Forelimb muscle (tissue), 1 donor: Measurements from ENCODE around the gene CSTA. TPM values are rescaled to one million over a fixed set of nuclear protein-coding genes. Genes with fewer than 3 reads are reported as not detected.

ENCODE experiments used
- DNase-seq: peaks from one replicate; pipeline ENCODE4 v3.0.0-alpha.2; 2013; ENCODE audit warnings: low read depth
- polyA plus RNA-seq: library from polyadenylated mRNA; unstranded; fragments of 120-200 nt; gene quantifications from one replicate; pipeline ENCODE4 v1.2.1, GENCODE V29; 2013; ENCODE audit not compliant: insufficient read length

CSTA gene
- polyA plus RNA-seq, 1 donor = 0.25 TPM

GRCh38 chr3:122382888-122383666 is 58.0 kb downstream of the CSTA start, which contains the start of gene MIX23:
Gene MIX23 (minus strand): TSS chr3:122383231. CDS start chr3:122383224, 7 bp downstream.
- peak; percentile 69 for DNase-seq

- peak; percentile 71 for DNase-seq
Measured at GRCh38 chr3:122383771-122384697, 59.0 kb downstream of the CSTA start, which contains the start of gene FAM162A. Gene FAM162A (plus strand): TSS chr3:122384182. CDS start chr3:122384266, 84 bp downstream.

- no peak for DNase-seq
Measured at GRCh38 chr3:122387709-122388108, 62.7 kb downstream of the CSTA start.

- DNase-seq = no peak
Measured at GRCh38 chr3:122389197-122389596, 64.1 kb downstream of the CSTA start.

GRCh38 chr3:122389892-122390291 is 64.8 kb downstream of the CSTA start:
- no peak for DNase-seq

GRCh38 chr3:122390665-122391064 is 65.6 kb downstream of the CSTA start:
- DNase-seq = no peak

Other genes with a start within 250 kb of the CSTA start
- gene CASR, start 141.6 kb upstream of the CSTA start, polyA plus RNA-seq = not detected
- gene MIX23, start 58.0 kb downstream of the CSTA start, polyA plus RNA-seq = 28.7 TPM
- gene FAM162A, start 58.9 kb downstream of the CSTA start, polyA plus RNA-seq = 35.6 TPM
- gene WDR5B, start 90.8 kb downstream of the CSTA start, polyA plus RNA-seq = 3.9 TPM
- 49.2 TPM for gene KPNA1, start 189.7 kb downstream of the CSTA start, polyA plus RNA-seq
- 18.4 TPM for gene PARP9, start 239.1 kb downstream of the CSTA start, polyA plus RNA-seq
- gene DTX3L, start 239.1 kb downstream of the CSTA start, polyA plus RNA-seq = 7.1 TPM